Ovary (tissue), 3 donors: ENCODE results near the gene IGSF9B.

Source experiments
- CTCF ChIP-seq, 3 donors: fragments of 450-650 bp in 2 of 3; fragments of 200-600 bp in 1 of 3; IDR thresholded peaks; one replicate each; pipeline versions ENCODE4 v1.5.1 to v1.8.0; 2016 to 2022; ENCODE audit warnings: antibody characterized with exemption in 3 of 3, mild to moderate bottlenecking in 1 of 3
- EP300 ChIP-seq: sonication (generic); formaldehyde crosslinking; IDR thresholded peaks from one replicate; pipeline ENCODE4 v1.6.1; 2017; ENCODE audit warnings: antibody characterized with exemption
- POLR2A ChIP-seq: fragments of 450-650 bp; IDR thresholded peaks from one replicate; pipeline ENCODE4 v1.6.1; 2017; ENCODE audit warnings: antibody characterized with exemption, mild to moderate bottlenecking, moderate library complexity
- donor health status: DM: no; HTN: no; CAD: no.

- TF ChIP-seq POLR2A (no peak), CTCF (IDR thresholded peaks at IDR 0.05) (no peak), EP300 (no peak)
Observed at GRCh38 chr11:133981156-133981555, 24.4 kb upstream of the IGSF9B start.
